Ovary (tissue), 9 donors: ENCODE data around the gene ANKH. TPM values are rescaled to one million over a fixed set of nuclear protein-coding genes. Genes with fewer than 3 reads are reported as not detected.
"Not testable (repeated sequence)": the region's sequence is repeated elsewhere in the genome, so short reads cannot be mapped to it uniquely, and the experiment has no call there.

Experiments
- DNase-seq, 5 donors: peaks; one replicate each; pipeline ENCODE4 v3.0.0-alpha.2; 2019 to 2020
- H3K27ac ChIP-seq, 2 donors: fragments of 200-600 bp; one replicate each; pipeline versions ENCODE4 v1.5.1 to v1.8.0; 2019 to 2022
- H3K27me3 ChIP-seq: fragments of 200-600 bp; one replicate; pipeline ENCODE4 v1.8.0; 2022
- H3K36me3 ChIP-seq: fragments of 200-600 bp; sonication (generic); one replicate; pipeline ENCODE4 v1.5.1; 2019
- H3K4me1 ChIP-seq: one replicate; pipeline ENCODE4 v1.8.1; 2013; ENCODE audit warnings: mild to moderate bottlenecking, moderate library complexity; ENCODE audit not compliant: insufficient read depth
- H3K4me3 ChIP-seq: fragments of 200-600 bp; sonication (generic); one replicate; pipeline ENCODE4 v1.5.1; 2017
- H3K9me3 ChIP-seq, 2 donors: fragments of 200-600 bp in 1 of 2; sonication (generic) in 1 of 2; one replicate each; pipeline versions ENCODE4 v1.5.1 to v1.8.1; 2013 to 2019; ENCODE audit warnings: mild to moderate bottlenecking in 1 of 2, moderate library complexity in 1 of 2
- CTCF ChIP-seq, 3 donors: fragments of 450-650 bp in 2 of 3; fragments of 200-600 bp in 1 of 3; IDR thresholded peaks; one replicate each; pipeline versions ENCODE4 v1.5.1 to v1.8.0; 2016 to 2022; ENCODE audit warnings: antibody characterized with exemption in 3 of 3, mild to moderate bottlenecking in 1 of 3
- EP300 ChIP-seq: sonication (generic); formaldehyde crosslinking; IDR thresholded peaks from one replicate; pipeline ENCODE4 v1.6.1; 2017; ENCODE audit warnings: antibody characterized with exemption
- POLR2A ChIP-seq: fragments of 450-650 bp; IDR thresholded peaks from one replicate; pipeline ENCODE4 v1.6.1; 2017; ENCODE audit warnings: antibody characterized with exemption, mild to moderate bottlenecking, moderate library complexity
- WGBS, 3 donors: extraction: QIAGEN DNeasy Blood & Tissue Kit in 1 of 3; methylation state at CpG; one replicate each; pipeline versions ENCODE4 v1.1.5 to v1.1.7; 2013 to 2017; 5-methylcytosine and 5-hydroxymethylcytosine counted together
- intact Hi-C, 4 donors: fragments of 100-400 bp; cut with DNase I; formaldehyde crosslinking; loops; one replicate each; pipeline versions ENCODE4 v1.11.0 to v1.15.1; 2022 to 2023
- polyA plus RNA-seq, 2 donors: library from polyadenylated mRNA; stranded (reverse); fragments of 200-250 nt in 1 of 2; fragments of 350-450 nt in 1 of 2; fragmentation: Illumina TruSeq in 1 of 2; extraction: RNeasy Lipid Tissue Mini Kit (QIAGEN cat#74804) in 1 of 2; gene quantifications; one replicate each; pipeline ENCODE4 v1.2.3, GENCODE V29; 2013 to 2014
- total RNA-seq, 7 donors: library from RNA; depleted of rRNA in 2 of 7; stranded (reverse); fragments of >200 nt in 2 of 7; fragmentation: NEBNext Ultra II Directional in 3 of 7; extraction: Animal tissue kit (Norgen Biotek cat#: 25700) in 3 of 7; gene quantifications; one replicate each; pipeline versions ENCODE4 v1.1.0 to v1.2.4, GENCODE V29; 2016 to 2023
- donor health status: DM: no; HTN: no; CAD: no; lungs with moderate emphysema.
- donor health status: DM: no; HTN: no; CAD: no.
- donor health status: Bipolar disorder and iron deficiency.
- donor health status: DM: yes; HTN: yes; CAD: no.
- donor health status: DM: no; HTN: no; CAD: no.
- donor health status: DM: yes; HTN: yes; CAD: no.

The ANKH gene
- total and polyA plus RNA-seq, 9 donors = 17.2 to 80.7 (median 44.6) TPM

GRCh38 chr5:14842117-14842516 lies 29.5 kb downstream of the ANKH start:
- H3K27ac ChIP-seq = no peak overlapping the region
- no peaks in the 10 kb centered on the region for H3K27me3 ChIP-seq
- no peaks in the 10 kb centered on the region for H3K9me3 ChIP-seq
- H3K4me3 ChIP-seq = no peak overlapping the region
- intact Hi-C loops = no loop called here
- peaks cover 1% of the 10 kb centered on the region for H3K4me1 ChIP-seq
- no peaks in the 10 kb centered on the region for H3K36me3 ChIP-seq
- TF ChIP-seq POLR2A (no peak), EP300 (no peak), CTCF (IDR thresholded peaks at IDR 0.05) (no peak)
- WGBS, 3 donors = 81 to 88% (median 84%) methylated on average over 3 to 4 of the region's 4 CpGs
- DNase-seq = no peak

- H3K27ac ChIP-seq = no peak overlapping the region
- DNase-seq = no peak
- peaks cover 1% of the 10 kb centered on the region for H3K4me1 ChIP-seq
- no peaks in the 10 kb centered on the region for H3K9me3 ChIP-seq
- WGBS, 3 donors = 93 to 96% (median 96%) methylated on average over 3 of the region's 3 CpGs
- intact Hi-C loops = no loop called here
- H3K36me3 ChIP-seq = no peaks in the 10 kb centered on the region
- TF ChIP-seq CTCF (IDR thresholded peaks at IDR 0.05) (no peak), EP300 (no peak), POLR2A (no peak)
- no peaks in the 10 kb centered on the region for H3K27me3 ChIP-seq
- H3K4me3 ChIP-seq = no peak overlapping the region
Measured at GRCh38 chr5:14840624-14841023, 31.0 kb downstream of the ANKH start.

DNA sequence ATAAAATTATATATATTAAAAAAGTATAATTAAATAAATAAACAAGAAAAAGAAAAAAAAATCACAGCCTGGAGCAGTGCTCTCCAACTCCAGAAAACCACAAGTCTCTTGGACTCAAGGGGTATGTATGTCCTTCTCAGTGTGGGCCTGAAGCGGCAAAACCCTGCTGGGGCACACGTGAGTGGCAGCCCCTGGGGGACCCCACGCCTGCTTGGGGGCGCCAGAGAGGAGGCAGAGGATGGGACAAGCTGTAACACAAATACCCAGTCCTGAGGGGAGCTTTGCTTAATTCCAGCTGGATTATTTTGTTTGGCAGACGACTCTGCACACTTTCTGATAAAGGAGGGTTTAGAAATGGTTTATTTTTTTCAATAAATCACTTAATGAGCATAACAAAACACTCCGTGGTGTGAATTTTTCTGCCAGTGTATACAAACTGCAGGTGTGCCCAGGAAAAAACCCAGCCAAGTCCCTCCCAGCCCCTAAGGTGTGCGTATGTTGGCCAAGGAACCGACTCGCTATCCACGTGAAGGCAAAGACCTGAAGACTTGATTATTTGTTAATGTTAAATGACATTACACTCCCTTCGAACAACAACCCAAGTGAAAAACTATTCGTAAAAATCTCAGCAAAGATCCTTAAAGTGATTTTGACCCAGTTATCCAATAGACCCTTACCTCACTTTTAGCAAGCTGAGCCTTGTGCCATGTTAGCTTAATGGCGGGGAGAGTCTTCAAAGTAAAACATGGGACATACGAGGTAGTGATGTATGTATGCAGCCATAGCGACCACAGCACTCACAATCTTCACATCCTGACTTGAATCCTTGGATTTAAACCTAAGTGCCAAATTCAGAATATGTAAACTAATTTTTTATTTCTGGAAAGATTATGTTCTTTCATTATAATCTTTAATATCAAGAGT lies 32.9 kb downstream of the ANKH start:
- H3K4me3 ChIP-seq = no peak overlapping the region
- H3K27me3 ChIP-seq = no peaks in the 10 kb centered on the region
- 68 to 81% (median 70%) methylated on average over 15 of the region's 15 CpGs for WGBS, 3 donors
- H3K27ac ChIP-seq = no peak overlapping the region
- no peaks in the 10 kb centered on the region for H3K36me3 ChIP-seq
- no peak for TF ChIP-seq EP300
- intact Hi-C loops = no loop called here
- H3K9me3 ChIP-seq = no peaks in the 10 kb centered on the region
- H3K4me1 ChIP-seq = peaks cover 1% of the 10 kb centered on the region
- no peak for DNase-seq

DNA sequence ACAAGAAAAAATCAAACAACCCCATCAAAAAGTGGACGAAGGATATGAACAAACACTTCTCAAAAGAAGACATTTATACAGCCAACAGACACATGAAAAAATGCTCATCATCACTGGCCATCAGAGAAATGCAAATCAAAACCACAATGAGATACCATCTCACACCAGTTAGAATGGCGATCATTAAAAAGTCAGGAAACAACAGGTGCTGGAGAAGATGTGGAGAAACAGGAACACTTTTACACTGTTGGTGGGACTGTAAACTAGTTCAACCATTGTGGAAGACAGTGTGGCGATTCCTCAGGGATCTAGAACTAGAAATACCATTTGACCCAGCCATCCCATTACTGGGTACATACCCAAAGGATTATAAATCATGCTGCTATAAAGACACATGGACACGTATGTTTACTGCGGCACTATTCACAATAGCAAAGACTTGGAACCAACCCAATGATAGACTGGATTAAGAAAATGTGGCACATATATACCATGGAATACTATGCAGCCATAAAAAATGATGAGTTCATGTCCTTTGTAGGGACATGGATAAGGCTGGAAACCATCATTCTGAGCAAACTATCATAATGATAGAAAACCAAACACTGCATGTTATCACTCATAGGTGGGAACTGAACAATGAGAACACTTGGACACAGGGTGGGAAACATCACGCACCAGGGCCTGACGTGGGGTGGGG lies 34.0 kb downstream of the ANKH start:
- H3K4me3 ChIP-seq, H3K4me1 ChIP-seq, H3K27ac ChIP-seq, H3K9me3 ChIP-seq, DNase-seq, H3K36me3 ChIP-seq, H3K27me3 ChIP-seq, intact Hi-C loops: not testable (repeated sequence)
- WGBS, 3 donors = 94 to 99% (median 96%) methylated on average over 5 to 6 of the region's 7 CpGs

DNA sequence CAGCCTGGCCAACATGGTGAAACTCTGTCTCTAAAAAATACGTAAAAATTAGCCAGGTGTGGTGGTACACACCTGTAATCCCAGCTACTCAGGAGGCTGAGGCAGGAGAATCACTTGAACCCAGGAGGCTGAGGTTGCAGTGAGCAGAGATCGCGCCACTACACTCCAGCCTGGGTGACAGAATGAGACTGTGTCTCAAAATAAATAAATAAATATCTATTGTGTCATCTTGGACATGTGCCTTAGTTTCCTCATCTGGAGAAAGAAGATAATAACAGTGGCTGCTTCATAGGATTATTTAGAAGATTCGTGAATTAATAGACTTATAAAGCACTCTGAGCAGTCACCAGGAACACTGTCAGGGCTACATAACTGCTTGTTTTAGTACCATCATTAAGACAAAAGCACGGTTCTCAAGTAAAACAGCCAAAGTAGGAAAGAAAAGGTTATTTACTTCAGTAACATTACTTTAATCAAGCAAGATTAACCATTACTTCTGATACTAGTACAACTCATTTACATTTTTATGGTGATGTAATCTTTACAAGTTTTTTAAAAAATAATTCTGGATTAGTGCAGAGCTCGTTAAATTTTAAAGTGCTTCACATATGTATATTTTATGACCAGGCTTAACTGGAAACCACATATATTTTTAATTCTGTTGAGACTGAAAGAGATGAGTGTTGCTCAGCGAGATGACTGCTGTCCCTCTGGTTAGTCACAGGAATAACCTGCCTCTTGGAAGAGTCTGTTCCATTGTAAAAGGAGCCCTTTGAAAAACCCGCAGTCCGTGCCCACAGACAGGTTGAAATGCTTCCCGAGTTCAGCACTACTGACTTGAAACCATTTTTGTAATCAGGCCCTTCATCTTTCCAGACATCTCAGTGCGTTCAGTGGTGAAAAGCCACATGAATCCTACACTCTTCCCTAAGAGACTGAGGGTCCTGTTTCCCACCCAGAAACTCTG lies 36.7 kb downstream of the ANKH start:
- Histone ChIP-seq H3K27ac (no peak overlapping the region), H3K4me1 (peaks cover 1% of the 10 kb centered on the region), H3K4me3 (no peak overlapping the region), H3K9me3 (no peaks in the 10 kb centered on the region), H3K27me3 (no peaks in the 10 kb centered on the region), H3K36me3 (no peaks in the 10 kb centered on the region)
- WGBS, 3 donors = 87 to 96% (median 95%) methylated on average over 11 of the region's 11 CpGs
- TF ChIP-seq EP300 (no peak), POLR2A (no peak), CTCF (IDR thresholded peaks at IDR 0.05) (no peak)
- intact Hi-C loops = no loop called here
- DNase-seq = no peak
